Mesenchymal stem cell (in vitro differentiated cells and primary cell): ENCODE measurements around the gene CAPN12.
A peak's percentile ranks its signal among the peaks of the same experiment; 100 is the strongest.

Experiments used
- DNase-seq: peaks from one replicate; pipeline ENCODE4 v3.0.0-alpha.2; 2013
- H2AFZ ChIP-seq: one replicate; pipeline ENCODE4 v1.6.1; 2013; ENCODE audit warnings: low read depth, mild to moderate bottlenecking, control low read depth, inconsistent platforms, low read length, moderate library complexity
- H2AK5ac ChIP-seq: 2 replicates; pipeline ENCODE4 v1.6.1; 2013; ENCODE audit warnings: low read length, moderate library complexity, mild to moderate bottlenecking, inconsistent platforms; ENCODE audit not compliant: severe bottlenecking
- H2BK120ac ChIP-seq: one replicate; pipeline ENCODE4 v1.6.1; 2013; ENCODE audit warnings: low read depth, mild to moderate bottlenecking, inconsistent platforms, low read length, moderate library complexity
- H2BK12ac ChIP-seq, 2 experiments: one replicate each; pipeline ENCODE4 v1.6.1; 2013; ENCODE audit warnings: inconsistent platforms in 2 of 2, low read length in 2 of 2, mild to moderate bottlenecking in 2 of 2, moderate library complexity in 2 of 2, control low read depth in 1 of 2
- H2BK15ac ChIP-seq: one replicate; pipeline ENCODE4 v1.6.1; 2013; ENCODE audit warnings: mild to moderate bottlenecking, low read depth, inconsistent platforms; ENCODE audit not compliant: poor library complexity, severe bottlenecking
- H2BK5ac ChIP-seq: 2 replicates; pipeline ENCODE4 v1.6.1; 2013; ENCODE audit warnings: low read depth, mild to moderate bottlenecking, low read length, control low read depth, inconsistent platforms; ENCODE audit not compliant: poor library complexity, severe bottlenecking
- H3K14ac ChIP-seq, 2 experiments: one replicate each; pipeline ENCODE4 v1.6.1; 2013; ENCODE audit warnings: inconsistent platforms in 2 of 2, low read length in 2 of 2, control low read depth in 1 of 2, mild to moderate bottlenecking in 1 of 2, moderate library complexity in 1 of 2
- H3K18ac ChIP-seq, 2 experiments: one replicate each; pipeline ENCODE4 v1.6.1; 2013; ENCODE audit warnings: inconsistent platforms in 2 of 2, low read length in 2 of 2, control low read depth in 1 of 2, low read depth in 1 of 2, mild to moderate bottlenecking in 1 of 2
- H3K23ac ChIP-seq, 2 experiments: one replicate each; pipeline ENCODE4 v1.6.1; 2013; ENCODE audit warnings: inconsistent platforms in 2 of 2, low read length in 2 of 2, mild to moderate bottlenecking in 2 of 2, moderate library complexity in 2 of 2, control low read depth in 1 of 2
- H3K27ac ChIP-seq: 2 replicates; pipeline ENCODE4 v1.5.1; 2013; ENCODE audit warnings: mild to moderate bottlenecking, moderate library complexity, low read length, control low read depth, inconsistent platforms; ENCODE audit not compliant: poor library complexity, severe bottlenecking
- H3K27me3 ChIP-seq, 2 experiments: 2 replicates each; pipeline versions ENCODE4 v1.6.1 to v1.7.0; 2013; ENCODE audit warnings: low read length in 2 of 2, mild to moderate bottlenecking in 2 of 2, moderate library complexity in 2 of 2, control low read depth in 1 of 2, inconsistent platforms in 1 of 2; ENCODE audit not compliant: control insufficient read depth in 1 of 2, insufficient read depth in 1 of 2
- H3K36me3 ChIP-seq, 2 experiments: 2 replicates each; pipeline versions ENCODE4 v1.6.1 to v1.7.0; 2013; ENCODE audit warnings: low read length in 2 of 2, control low read depth in 1 of 2, inconsistent platforms in 1 of 2, low read depth in 1 of 2, mild to moderate bottlenecking in 1 of 2; ENCODE audit not compliant: insufficient read depth in 2 of 2, control insufficient read depth in 1 of 2
- H3K4ac ChIP-seq, 2 experiments: one replicate each; pipeline ENCODE4 v1.6.1; 2013; ENCODE audit warnings: inconsistent platforms in 2 of 2, low read length in 2 of 2, mild to moderate bottlenecking in 2 of 2, moderate library complexity in 2 of 2, control low read depth in 1 of 2, low read depth in 1 of 2
- H3K4me1 ChIP-seq: 2 replicates; pipeline ENCODE4 v1.6.1; 2013; ENCODE audit warnings: low read depth, low read length, control low read depth; ENCODE audit not compliant: control insufficient read depth, insufficient read depth
- H3K4me2 ChIP-seq: 2 replicates; pipeline ENCODE4 v1.6.1; 2013; ENCODE audit warnings: low read length, mild to moderate bottlenecking, inconsistent platforms; ENCODE audit not compliant: poor library complexity, severe bottlenecking
- H3K4me3 ChIP-seq, 2 experiments: 2 replicates each; pipeline versions ENCODE4 v1.5.1 to v1.7.0; 2013; ENCODE audit warnings: low read length in 2 of 2, mild to moderate bottlenecking in 2 of 2, control low read depth in 1 of 2, low read depth in 1 of 2; ENCODE audit not compliant: insufficient read depth in 1 of 2
- H3K79me1 ChIP-seq: replicated peaks from 2 replicates; pipeline ENCODE4 v1.6.1; 2013; ENCODE audit warnings: mild to moderate bottlenecking, control low read depth, low read length, inconsistent platforms; ENCODE audit not compliant: poor library complexity, severe bottlenecking
- H3K9ac ChIP-seq: 2 replicates; pipeline ENCODE4 v1.7.0; 2013; ENCODE audit warnings: mild to moderate bottlenecking, low read length, moderate library complexity
- H3K9me3 ChIP-seq: 2 replicates; pipeline ENCODE4 v1.7.0; 2013; ENCODE audit warnings: mild to moderate bottlenecking, low read length; ENCODE audit not compliant: control insufficient read depth
- H4K8ac ChIP-seq: one replicate; pipeline ENCODE4 v1.6.1; 2013; ENCODE audit warnings: inconsistent platforms, mild to moderate bottlenecking, low read length, moderate library complexity
- H4K91ac ChIP-seq: one replicate; pipeline ENCODE4 v1.6.1; 2013; ENCODE audit warnings: mild to moderate bottlenecking, low read length, inconsistent platforms
- WGBS: methylation state at CpG from one replicate; pipeline ENCODE4 v1.1.7; 2013; ENCODE audit warnings: mixed read lengths; 5-methylcytosine and 5-hydroxymethylcytosine counted together

Gene CAPN12

DNA sequence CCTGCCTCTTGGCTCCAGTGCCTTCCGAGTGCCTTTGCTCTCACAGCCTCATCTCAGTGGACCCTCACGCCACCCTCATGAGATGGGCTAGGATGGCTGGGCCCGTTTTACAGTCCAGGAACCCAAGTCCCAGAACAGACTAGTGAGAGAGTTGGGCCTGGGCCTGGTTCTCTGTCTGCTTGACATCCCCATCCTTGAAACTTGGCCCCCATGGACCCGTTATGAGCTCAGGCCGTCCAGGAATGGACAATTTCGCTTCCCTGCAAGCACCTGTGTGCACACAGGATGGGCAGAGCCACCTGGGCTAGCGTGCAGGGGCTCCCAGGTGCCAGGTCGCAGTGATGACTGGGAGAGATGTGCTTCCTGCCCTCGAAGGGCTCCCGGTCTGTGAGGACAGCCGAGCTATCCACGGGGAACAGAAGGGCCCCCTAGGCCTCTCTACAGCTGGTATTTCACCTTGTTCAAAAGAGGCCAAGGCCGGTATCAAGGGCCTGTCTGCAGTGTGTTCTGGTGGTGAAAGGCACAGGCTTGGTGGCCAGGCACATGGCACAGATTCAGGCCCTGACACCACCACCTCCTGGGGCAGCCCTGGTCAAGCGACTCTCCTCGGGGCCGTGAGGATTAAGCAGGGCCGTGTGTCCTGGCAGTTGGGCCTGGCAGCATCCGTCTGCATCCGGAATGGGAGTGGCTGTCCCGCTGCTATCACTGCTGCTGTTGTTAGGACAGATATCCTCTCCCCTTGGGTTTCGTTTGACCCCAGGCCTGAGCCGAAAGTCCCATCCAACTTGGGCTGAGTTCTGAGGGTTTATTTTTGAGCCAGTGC, 38.9 kb downstream of the CAPN12 start:
- H3K18ac ChIP-seq: no peak overlapping the region
- H2AK5ac ChIP-seq: peak overlapping the region; percentile 18
- no peak overlapping the region for H2BK15ac ChIP-seq
- no peaks in the 10 kb centered on the region for H3K27me3 ChIP-seq
- H4K91ac ChIP-seq: no peak overlapping the region
- peak overlapping the region; percentile 6 for H3K27ac ChIP-seq
- no peak overlapping the region for H2AFZ ChIP-seq
- no peak overlapping the region for H3K4me3 ChIP-seq
- WGBS: 95% methylated on average over 22 of the region's 22 CpGs
- H3K14ac ChIP-seq: no peak overlapping the region
- peaks cover 67% of the 10 kb centered on the region for H3K4me1 ChIP-seq
- peak overlapping the region in 1 of 2 experiments; percentile 15 for H2BK12ac ChIP-seq
- H3K36me3 ChIP-seq: peaks cover 97 to 98% of the 10 kb centered on the region in 2 experiments
- no peak overlapping the region for H3K9ac ChIP-seq
- no peak for DNase-seq
- no peak overlapping the region for H2BK120ac ChIP-seq
- no peak overlapping the region for H2BK5ac ChIP-seq
- H3K4me2 ChIP-seq: no peak overlapping the region
- H3K23ac ChIP-seq: no peak overlapping the region
- peaks cover 5% of the 10 kb centered on the region for H3K79me1 ChIP-seq
- H3K4ac ChIP-seq: no peak overlapping the region
- H4K8ac ChIP-seq: no peak overlapping the region
- H3K9me3 ChIP-seq: no peaks in the 10 kb centered on the region

DNA sequence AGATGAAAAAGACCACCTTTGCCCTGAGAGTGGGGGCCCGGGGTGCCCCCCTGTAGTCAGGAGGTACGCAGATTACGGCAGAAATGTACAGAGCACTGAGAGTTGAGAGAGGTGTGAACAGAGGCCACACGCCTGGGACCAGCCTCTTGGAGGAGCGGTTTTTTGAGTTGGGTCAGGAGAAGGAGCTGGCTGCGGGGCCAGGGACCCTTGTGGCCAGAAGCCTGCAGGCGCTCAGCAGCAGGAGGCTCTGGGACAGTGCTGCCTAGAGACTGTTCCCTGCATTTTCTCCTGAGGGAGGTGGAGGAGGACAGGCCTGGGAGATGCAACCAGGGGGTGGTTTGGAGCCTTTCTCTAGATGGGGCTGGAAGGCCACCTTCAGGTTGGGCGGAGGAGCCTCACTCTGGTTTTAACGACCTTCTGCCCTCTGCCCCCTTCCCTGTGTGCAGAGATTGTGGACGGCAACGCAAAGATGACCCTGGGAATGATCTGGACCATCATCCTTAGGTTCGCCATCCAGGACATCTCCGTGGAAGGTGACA, 39.7 kb downstream of the CAPN12 start:
- 95% methylated on average over 13 of the region's 13 CpGs for WGBS

DNA sequence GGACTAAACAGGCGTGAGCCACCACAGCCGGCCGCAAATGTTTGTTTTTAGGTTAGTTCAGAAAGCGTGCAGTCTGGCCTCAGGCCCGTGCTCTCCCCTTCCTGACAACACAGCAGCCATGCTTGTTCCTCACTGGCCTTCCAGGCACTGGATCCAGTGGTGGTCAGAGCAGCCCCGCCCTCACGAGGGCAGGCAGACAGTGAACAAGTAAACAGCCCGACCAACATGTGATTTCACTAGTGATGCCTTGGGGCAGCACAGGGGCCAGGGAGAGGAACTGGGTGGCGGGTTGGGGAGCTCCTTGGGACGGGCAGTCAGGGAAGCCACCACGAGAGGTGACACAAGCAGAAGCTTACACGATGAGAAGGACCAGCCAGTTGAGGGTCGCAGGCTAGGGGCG, 40.8 kb downstream of the CAPN12 start:
- H3K27ac ChIP-seq: peak overlapping the region; percentile 4
- H3K9ac ChIP-seq: no peak overlapping the region
- H4K91ac ChIP-seq: peak overlapping the region; percentile 52
- H3K79me1 ChIP-seq: peaks cover 3% of the 10 kb centered on the region
- H3K4me2 ChIP-seq: no peak overlapping the region
- H3K14ac ChIP-seq: no peak overlapping the region
- peak overlapping the region in 1 of 2 experiments; percentile 24 for H2BK12ac ChIP-seq
- H2BK15ac ChIP-seq: peak overlapping the region; percentile 60
- H3K4me1 ChIP-seq: peaks cover 65% of the 10 kb centered on the region
- peaks cover 82 to 95% of the 10 kb centered on the region in 2 experiments for H3K36me3 ChIP-seq
- WGBS: 93% methylated on average over 14 of the region's 14 CpGs
- peak overlapping the region in 1 of 2 experiments; percentile 9 for H3K23ac ChIP-seq
- DNase-seq: no peak
- no peak overlapping the region for H3K4me3 ChIP-seq
- H2AFZ ChIP-seq: no peak overlapping the region
- H2AK5ac ChIP-seq: peak overlapping the region; percentile 4
- H4K8ac ChIP-seq: peak overlapping the region; percentile 19
- no peaks in the 10 kb centered on the region for H3K27me3 ChIP-seq
- peak overlapping the region in 1 of 2 experiments; percentile 31 for H3K18ac ChIP-seq
- no peak overlapping the region for H2BK120ac ChIP-seq
- H3K9me3 ChIP-seq: no peaks in the 10 kb centered on the region
- H2BK5ac ChIP-seq: no peak overlapping the region
- H3K4ac ChIP-seq: peak overlapping the region in 1 of 2 experiments; percentile 5

More for the DNA sequence above, 39.7 kb downstream of the CAPN12 start:
- H2BK12ac ChIP-seq: no peak overlapping the region
- no peak overlapping the region for H2BK120ac ChIP-seq
- no peak overlapping the region for H3K4me2 ChIP-seq
- no peak overlapping the region for H4K8ac ChIP-seq
- no peak overlapping the region for H3K4ac ChIP-seq
- no peak overlapping the region for H3K14ac ChIP-seq
- peaks cover 93 to 97% of the 10 kb centered on the region in 2 experiments for H3K36me3 ChIP-seq
- H3K18ac ChIP-seq: no peak overlapping the region
- peak overlapping the region; percentile 18 for H2AK5ac ChIP-seq
- no peaks in the 10 kb centered on the region for H3K27me3 ChIP-seq
- H3K27ac ChIP-seq: no peak overlapping the region
- H3K9ac ChIP-seq: no peak overlapping the region
- H3K23ac ChIP-seq: no peak overlapping the region
- H3K4me3 ChIP-seq: no peak overlapping the region
- H2BK5ac ChIP-seq: no peak overlapping the region
- peaks cover 64% of the 10 kb centered on the region for H3K4me1 ChIP-seq
- H3K9me3 ChIP-seq: no peaks in the 10 kb centered on the region
- DNase-seq: no peak
- peaks cover 5% of the 10 kb centered on the region for H3K79me1 ChIP-seq
- H4K91ac ChIP-seq: no peak overlapping the region
- H2AFZ ChIP-seq: no peak overlapping the region
- H2BK15ac ChIP-seq: no peak overlapping the region

GRCh38 chr19:38702278-38702677, 42.0 kb downstream of the CAPN12 start:
- no peak overlapping the region for H4K8ac ChIP-seq
- no peak overlapping the region for H2BK5ac ChIP-seq
- H2BK120ac ChIP-seq: no peak overlapping the region
- H3K4me2 ChIP-seq: no peak overlapping the region
- H3K9ac ChIP-seq: no peak overlapping the region
- peaks cover 70 to 95% of the 10 kb centered on the region in 2 experiments for H3K36me3 ChIP-seq
- no peaks in the 10 kb centered on the region for H3K9me3 ChIP-seq
- no peak overlapping the region for H2BK12ac ChIP-seq
- peak overlapping the region; percentile 66 for H3K27ac ChIP-seq
- peaks cover 3% of the 10 kb centered on the region for H3K79me1 ChIP-seq
- H3K27me3 ChIP-seq: no peaks in the 10 kb centered on the region
- no peak for DNase-seq
- no peak overlapping the region for H2BK15ac ChIP-seq
- no peak overlapping the region for H3K14ac ChIP-seq
- no peak overlapping the region for H3K4ac ChIP-seq
- no peak overlapping the region for H2AK5ac ChIP-seq
- peaks cover 64% of the 10 kb centered on the region for H3K4me1 ChIP-seq
- whole genome bisulfite sequencing: 90% methylated on average over 14 of the region's 14 CpGs
- H3K23ac ChIP-seq: no peak overlapping the region
- no peak overlapping the region for H3K18ac ChIP-seq
- H4K91ac ChIP-seq: no peak overlapping the region
- no peak overlapping the region for H2AFZ ChIP-seq
- no peak overlapping the region for H3K4me3 ChIP-seq
